ENCODE measurements around the gene KCND2. TPM values are rescaled to one million over a fixed set of nuclear protein-coding genes. Genes with fewer than 3 reads are reported as not detected.

KCND2 gene
- polyA plus RNA-seq, 1 of the 3 experiments (the other 2 are of a cell fraction): not detected

GRCh38 chr7:120742372-120742771, 469.4 kb downstream of the KCND2 start:
- Histone ChIP-seq H3K4me1 (ENCODE audit: control insufficient read depth in 1 of 2, insufficient read depth in 2 of 2, low read depth in 1 of 2, low read length in 1 of 2) (no peaks in the 10 kb centered on the region), H4K20me1 (ENCODE audit: insufficient read depth) (no peaks in the 10 kb centered on the region), H3K9me2 (no peaks in the 10 kb centered on the region), H3K4me3 (ENCODE audit: low read depth in 2 of 2, low read length in 1 of 2) (no peak overlapping the region), H2AFZ (ENCODE audit: low read depth) (no peak overlapping the region), H3F3A (replicated peaks; ENCODE audit: insufficient read depth) (no peaks in the 10 kb centered on the region), H3K9me3 (no peaks in the 10 kb centered on the region), H3K27ac (ENCODE audit: low read depth in 2 of 2, low read length in 1 of 2) (no peak overlapping the region), H3K79me2 (ENCODE audit: insufficient read depth) (no peaks in the 10 kb centered on the region), H3K4me2 (no peak overlapping the region), H3K27me3 (ENCODE audit: insufficient read depth) (no peaks in the 10 kb centered on the region; the same call in none of the 2 replicates), H3K9ac (no peak overlapping the region), H3K36me3 (replicated peaks in 1 of 2; ENCODE audit: control insufficient read depth in 1 of 2, insufficient read depth in 2 of 2, low read length in 1 of 2) (no peaks in the 10 kb centered on the region)
- no peak for DNase-seq
- POLR2A ChIA-PET: no interaction called here
- 7% methylated on average over 5 of the region's 5 CpGs for WGBS (ENCODE audit: low lambda C conversion rate)
- no peak for TF ChIP-seq GABPA (IDR thresholded peaks at IDR 0.05; ENCODE audit: low read depth)
- no peak for TF ChIP-seq POLR2AphosphoS5 (IDR thresholded peaks at IDR 0.05; ENCODE audit: low read depth, low read length)
- no peak for TF ChIP-seq YY1 (IDR thresholded peaks at IDR 0.05; ENCODE audit: low read depth)
- CTCF ChIA-PET: interaction anchor here (0.7 to 1.5 kb wide), 3 partner anchors 10 to 17 kb away, joined by 3 read pairs; no protein-coding TSS in a partner anchor

DNA sequence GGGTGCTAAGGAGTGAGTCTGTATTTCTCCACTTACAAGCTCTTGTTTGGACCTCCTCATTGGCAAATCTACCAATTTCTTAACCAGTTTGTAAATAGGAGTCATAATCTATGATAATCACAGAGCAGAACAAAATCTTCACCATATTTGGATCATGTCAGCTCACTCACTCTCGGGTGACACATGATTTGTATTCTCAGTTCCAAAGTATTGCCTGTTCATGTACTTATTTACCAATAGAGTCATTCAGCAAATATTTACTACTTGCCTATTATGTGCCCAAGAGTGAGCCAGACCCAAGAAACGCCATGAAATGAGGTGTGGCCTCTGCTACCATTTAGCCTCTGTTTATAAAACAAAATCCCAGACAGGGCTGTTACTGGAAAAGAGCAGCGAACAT, 470.2 kb downstream of the KCND2 start:
- CTCF ChIA-PET: interaction anchor here (0.7 to 1.5 kb wide), 3 partner anchors 9 to 18 kb away, joined by 3 read pairs; no protein-coding TSS in a partner anchor
- Histone ChIP-seq H3F3A (replicated peaks; ENCODE audit: insufficient read depth) (no peaks in the 10 kb centered on the region), H4K20me1 (ENCODE audit: insufficient read depth) (no peaks in the 10 kb centered on the region), H3K36me3 (replicated peaks in 1 of 2; ENCODE audit: control insufficient read depth in 1 of 2, insufficient read depth in 2 of 2, low read length in 1 of 2) (no peaks in the 10 kb centered on the region), H3K79me2 (ENCODE audit: insufficient read depth) (no peaks in the 10 kb centered on the region), H3K9me2 (no peaks in the 10 kb centered on the region), H3K9ac (no peak overlapping the region), H3K9me3 (no peaks in the 10 kb centered on the region), H3K4me3 (ENCODE audit: low read depth in 2 of 2, low read length in 1 of 2) (no peak overlapping the region), H3K4me1 (ENCODE audit: control insufficient read depth in 1 of 2, insufficient read depth in 2 of 2, low read depth in 1 of 2, low read length in 1 of 2) (no peaks in the 10 kb centered on the region), H3K27ac (ENCODE audit: low read depth in 2 of 2, low read length in 1 of 2) (no peak overlapping the region), H3K27me3 (ENCODE audit: insufficient read depth) (no peaks in the 10 kb centered on the region; the same call in none of the 2 replicates), H3K4me2 (no peak overlapping the region), H2AFZ (ENCODE audit: low read depth) (no peak overlapping the region)
- TF ChIP-seq YY1 (IDR thresholded peaks at IDR 0.05; ENCODE audit: low read depth): no peak
- TF ChIP-seq MAX (IDR thresholded peaks at IDR 0.05; ENCODE audit: low read depth): no peak
- TF ChIP-seq RXRA (IDR thresholded peaks at IDR 0.05; ENCODE audit: borderline replicate concordance, low read depth): no peak
- no peak for TF ChIP-seq RAD21 (IDR thresholded peaks at IDR 0.05; ENCODE audit: low read length)
- TF ChIP-seq RFX5 (IDR thresholded peaks at IDR 0.05; ENCODE audit: low read length): no peak
- no peak for TF ChIP-seq GABPA (IDR thresholded peaks at IDR 0.05; ENCODE audit: low read depth)
- TF ChIP-seq TCF12 (IDR thresholded peaks at IDR 0.05): no peak
- TF ChIP-seq, protein P1, sequence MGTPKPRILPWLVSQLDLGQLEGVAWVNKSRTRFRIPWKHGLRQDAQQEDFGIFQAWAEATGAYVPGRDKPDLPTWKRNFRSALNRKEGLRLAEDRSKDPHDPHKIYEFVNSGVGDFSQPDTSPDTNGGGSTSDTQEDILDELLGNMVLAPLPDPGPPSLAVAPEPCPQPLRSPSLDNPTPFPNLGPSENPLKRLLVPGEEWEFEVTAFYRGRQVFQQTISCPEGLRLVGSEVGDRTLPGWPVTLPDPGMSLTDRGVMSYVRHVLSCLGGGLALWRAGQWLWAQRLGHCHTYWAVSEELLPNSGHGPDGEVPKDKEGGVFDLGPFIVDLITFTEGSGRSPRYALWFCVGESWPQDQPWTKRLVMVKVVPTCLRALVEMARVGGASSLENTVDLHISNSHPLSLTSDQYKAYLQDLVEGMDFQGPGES (IDR thresholded peaks at IDR 0.05; ENCODE audit: low read depth, low read length): no peak
- TF ChIP-seq POLR2AphosphoS5 (IDR thresholded peaks at IDR 0.05; ENCODE audit: low read depth, low read length): no peak
- no peak for DNase-seq
- POLR2A ChIA-PET: no interaction called here
- 4% methylated on average over 3 of the region's 3 CpGs for WGBS (ENCODE audit: low lambda C conversion rate)

GRCh38 chr7:120760050-120760449, 487.1 kb downstream of the KCND2 start:
- Histone ChIP-seq H3K4me1 (ENCODE audit: control insufficient read depth in 1 of 2, insufficient read depth in 2 of 2, low read depth in 1 of 2, low read length in 1 of 2) (no peaks in the 10 kb centered on the region), H3K9me3 (no peaks in the 10 kb centered on the region), H3K27me3 (ENCODE audit: insufficient read depth) (no peaks in the 10 kb centered on the region), H3F3A (replicated peaks; ENCODE audit: insufficient read depth) (no peaks in the 10 kb centered on the region), H3K4me2 (no peak overlapping the region), H3K36me3 (replicated peaks in 1 of 2; ENCODE audit: control insufficient read depth in 1 of 2, insufficient read depth in 2 of 2, low read length in 1 of 2) (no peaks in the 10 kb centered on the region), H3K9me2 (no peaks in the 10 kb centered on the region), H3K27ac (ENCODE audit: low read depth in 2 of 2, low read length in 1 of 2) (no peak overlapping the region), H3K9ac (no peak overlapping the region), H4K20me1 (ENCODE audit: insufficient read depth) (no peaks in the 10 kb centered on the region), H3K4me3 (ENCODE audit: low read depth in 2 of 2, low read length in 1 of 2) (no peak overlapping the region), H2AFZ (ENCODE audit: low read depth) (no peak overlapping the region), H3K79me2 (ENCODE audit: insufficient read depth) (no peaks in the 10 kb centered on the region)
- ChIA-PET POLR2A (no interaction called here), CTCF (interaction anchor here (0.6 to 1.3 kb wide), 3 partner anchors 10 to 350 kb away, joined by 3 to 4 read pairs (median 3); no protein-coding TSS in a partner anchor)
- DNase-seq: no peak
- TF ChIP-seq TCF12 (IDR thresholded peaks at IDR 0.05) (no peak), GABPA (IDR thresholded peaks at IDR 0.05; ENCODE audit: low read depth) (no peak), FOSL2 (IDR thresholded peaks at IDR 0.05; ENCODE audit: borderline replicate concordance, low read depth) (no peak)
- TF ChIP-seq, protein P2, sequence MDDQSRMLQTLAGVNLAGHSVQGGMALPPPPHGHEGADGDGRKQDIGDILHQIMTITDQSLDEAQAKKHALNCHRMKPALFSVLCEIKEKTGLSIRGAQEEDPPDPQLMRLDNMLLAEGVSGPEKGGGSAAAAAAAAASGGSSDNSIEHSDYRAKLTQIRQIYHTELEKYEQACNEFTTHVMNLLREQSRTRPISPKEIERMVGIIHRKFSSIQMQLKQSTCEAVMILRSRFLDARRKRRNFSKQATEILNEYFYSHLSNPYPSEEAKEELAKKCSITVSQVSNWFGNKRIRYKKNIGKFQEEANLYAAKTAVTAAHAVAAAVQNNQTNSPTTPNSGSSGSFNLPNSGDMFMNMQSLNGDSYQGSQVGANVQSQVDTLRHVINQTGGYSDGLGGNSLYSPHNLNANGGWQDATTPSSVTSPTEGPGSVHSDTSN (IDR thresholded peaks at IDR 0.05): no peak
- 0% methylated on average over 2 of the region's 2 CpGs for WGBS (ENCODE audit: low lambda C conversion rate)
